Erythroblast (primary cell): ENCODE results near the gene HLCS.

ENCODE experiments used
- GATA1 ChIP-seq: IDR thresholded peaks from 2 replicates; pipeline ENCODE4 v1.6.1; 2011; ENCODE audit warnings: low read depth, mild to moderate bottlenecking, control low read depth, low read length, moderate library complexity
- POLR2A ChIP-seq: IDR thresholded peaks from 2 replicates; pipeline ENCODE4 v1.6.1; 2011; ENCODE audit warnings: mild to moderate bottlenecking, low read length

DNA sequence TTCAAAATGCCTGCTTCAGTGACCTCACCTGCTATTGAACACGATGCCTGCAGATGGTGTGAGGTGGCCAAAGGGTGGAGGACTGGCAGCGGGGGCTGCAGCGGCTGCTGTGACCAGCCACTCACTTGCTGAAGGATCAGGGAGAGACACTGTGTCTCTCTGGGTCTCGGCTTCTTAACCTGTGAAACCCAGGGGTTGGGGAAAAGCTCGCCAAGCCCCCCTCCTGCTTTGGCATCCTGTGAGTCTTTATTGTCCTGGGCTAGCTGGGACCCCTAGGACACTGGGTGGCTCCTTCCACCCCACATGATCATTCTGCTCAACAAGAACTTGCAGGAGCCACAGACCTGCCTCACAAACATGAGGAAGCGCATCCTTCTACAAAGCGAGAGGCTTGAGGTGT is 154.7 kb downstream of the HLCS start:
- TF ChIP-seq POLR2A (no peak), GATA1 (no peak)
